ENCODE data around the gene GLIS1.

GRCh38 chr1:53579221-53580008, 159.5 kb downstream of the GLIS1 start:
- TF ChIP-seq CTCF (IDR thresholded peaks at IDR 0.05; ENCODE audit: insufficient read depth, low read length, poor library complexity, severe bottlenecking): no peak
- no peak for TF ChIP-seq EZH2phosphoT487 (conservative IDR thresholded peaks at IDR 0.05; ENCODE audit: low read length)
